H1 (cell line): ENCODE results near the gene EPN3. TPM values are rescaled to one million over a fixed set of nuclear protein-coding genes. Genes with fewer than 3 reads are reported as not detected.

Experiments used
- CTCF ChIP-seq, 3 experiments: IDR thresholded peaks; 1 replicate in 2 of 3; 2 replicates in 1 of 3; pipeline versions ENCODE4 v1.5.1 to v1.6.1; 2011; ENCODE audit warnings: low read length in 3 of 3, mild to moderate bottlenecking in 3 of 3, inconsistent platforms in 2 of 3, low read depth in 1 of 3, moderate library complexity in 1 of 3; ENCODE audit not compliant: insufficient read depth in 1 of 3; ENCODE audit errors: control extremely low read depth in 1 of 3
- EZH2 ChIP-seq: fragments of 200-600 bp; sonication (generic); IDR thresholded peaks from 2 replicates; pipeline ENCODE4 v1.7.1; 2012; ENCODE audit warnings: low read depth, mild to moderate bottlenecking, moderate library complexity, low read length, inconsistent platforms; ENCODE audit not compliant: severe bottlenecking
- JUND ChIP-seq: IDR thresholded peaks from 2 replicates; pipeline ENCODE4 v1.6.1; 2011; ENCODE audit warnings: mild to moderate bottlenecking, improper control_type of control experiment, low read length
- NRF1 ChIP-seq: IDR thresholded peaks from 2 replicates; pipeline ENCODE4 v1.6.1; 2011; ENCODE audit warnings: mild to moderate bottlenecking, low read depth, low read length, improper control_type of control experiment
- SIX5 ChIP-seq: IDR thresholded peaks from 2 replicates; pipeline ENCODE4 v1.6.1; 2011; ENCODE audit warnings: mild to moderate bottlenecking, low read depth, low read length
- TAF1 ChIP-seq: IDR thresholded peaks from 2 replicates; pipeline ENCODE4 v1.6.1; 2011; ENCODE audit warnings: mild to moderate bottlenecking, low read depth, low read length
- polyA plus RNA-seq, 7 experiments: library from polyadenylated mRNA; depleted of rRNA in 3 of 7; stranded (reverse) in 5 of 7; unstranded in 2 of 7; fragments of >200 nt in 5 of 7; fragments of 200-250 nt in 2 of 7; gene quantifications; 1 replicate in 5 of 7; 2 replicates in 1 of 7; 4 replicates in 1 of 7; pipeline versions ENCODE4 v1.2.1 to v1.2.3, GENCODE V29; 2011 to 2013; ENCODE audit warnings: missing spikeins in 2 of 7, mixed read lengths in 2 of 7
- total RNA-seq: library from RNA; stranded (reverse); fragmentation: NEBNext Ultra II Directional; extraction: Animal tissue kit (Norgen Biotek cat#: 25700); gene quantifications from 2 replicates; pipeline ENCODE4 v1.2.1, GENCODE V29; 2021

Gene EPN3
- total and polyA plus RNA-seq, 2 of the 8 experiments (the other 6 are each of a cell fraction or from before 2014, with no cell fraction given): 6.7 to 7.9 TPM

- TF ChIP-seq CTCF (IDR thresholded peaks at IDR 0.05; ENCODE audit: control extremely low read depth in 1 of 3, insufficient read depth in 1 of 3, low read depth in 1 of 3, low read length in 3 of 3) (peak; percentile 61 to 84 (median 76)), NRF1 (no peak), EZH2 (no peak), SIX5 (no peak), TAF1 (no peak), JUND (no peak)
Measured at GRCh38 chr17:50534222-50534978, 1.9 kb downstream of the EPN3 start (continued).
